Neural progenitor cell (in vitro differentiated cells): Measurements from ENCODE around the gene KIAA1217. TPM values are rescaled to one million over a fixed set of nuclear protein-coding genes. Genes with fewer than 3 reads are reported as not detected.

Experiments
- DNase-seq: peaks from one replicate; pipeline ENCODE4 v3.0.0-alpha.2; 2016; ENCODE audit warnings: low spot score
- H2AFZ ChIP-seq: fragments of 200-600 bp; sonication (generic); replicated peaks from 2 replicates; pipeline ENCODE4 v1.6.1; 2016; ENCODE audit warnings: antibody characterized with exemption
- H3F3A ChIP-seq: fragments of 200-600 bp; sonication (generic); 2 replicates; pipeline ENCODE4 v1.6.1; 2016; ENCODE audit warnings: antibody characterized with exemption, low read depth
- H3K27ac ChIP-seq: fragments of 200-600 bp; sonication (generic); 2 replicates; pipeline ENCODE4 v1.5.1; 2016; ENCODE audit warnings: mild to moderate bottlenecking
- H3K27me3 ChIP-seq: fragments of 200-600 bp; sonication (generic); 2 replicates; pipeline ENCODE4 v1.6.1; 2016; ENCODE audit warnings: mild to moderate bottlenecking, moderate library complexity
- H3K36me3 ChIP-seq: fragments of 200-600 bp; sonication (generic); 2 replicates; pipeline ENCODE4 v1.5.1; 2016
- H3K4me1 ChIP-seq: fragments of 200-600 bp; sonication (generic); 2 replicates; pipeline ENCODE4 v1.6.1; 2016; ENCODE audit warnings: mixed run types
- H3K4me2 ChIP-seq: fragments of 200-600 bp; sonication (generic); 2 replicates; pipeline ENCODE4 v1.6.1; 2016
- H3K4me3 ChIP-seq: fragments of 200-600 bp; sonication (generic); 2 replicates; pipeline ENCODE4 v1.5.1; 2016
- H3K79me2 ChIP-seq: fragments of 200-600 bp; sonication (generic); 2 replicates; pipeline ENCODE4 v1.6.1; 2016; ENCODE audit warnings: low read depth
- H3K9ac ChIP-seq: fragments of 200-600 bp; sonication (generic); 2 replicates; pipeline ENCODE4 v1.6.1; 2016
- H3K9me3 ChIP-seq: fragments of 200-600 bp; sonication (generic); 2 replicates; pipeline ENCODE4 v1.5.1; 2016; ENCODE audit warnings: low read depth
- H4K20me1 ChIP-seq: fragments of 200-600 bp; sonication (generic); 2 replicates; pipeline ENCODE4 v1.6.1; 2016; ENCODE audit warnings: low read depth
- H3K27ac Mint-ChIP-seq: 3 replicates; pipeline ENCODE4 v1.8.0; 2021; ENCODE audit warnings: mixed read lengths
- H3K27me3 Mint-ChIP-seq: 2 replicates; pipeline ENCODE4 v1.8.0; 2022; ENCODE audit warnings: low read depth, mild to moderate bottlenecking, inconsistent platforms, moderate library complexity, mixed read lengths; ENCODE audit not compliant: insufficient read depth
- H3K36me3 Mint-ChIP-seq: 3 replicates; pipeline ENCODE4 v1.8.0; 2021; ENCODE audit warnings: mixed read lengths
- H3K4me1 Mint-ChIP-seq: 3 replicates; pipeline ENCODE4 v1.8.0; 2021; ENCODE audit warnings: mixed read lengths
- H3K4me3 Mint-ChIP-seq: 3 replicates; pipeline ENCODE4 v1.8.0; 2021; ENCODE audit warnings: mild to moderate bottlenecking, moderate library complexity, mixed read lengths
- H3K9me3 Mint-ChIP-seq: 3 replicates; pipeline ENCODE4 v1.8.0; 2020; ENCODE audit warnings: mixed read lengths
- EZH2 ChIP-seq: fragments of 200-600 bp; sonication (generic); IDR thresholded peaks from 2 replicates; pipeline ENCODE4 v1.6.1; 2017; ENCODE audit warnings: antibody characterized with exemption, mild to moderate bottlenecking, moderate library complexity
- EZH2phosphoT487 ChIP-seq: fragments of 200-600 bp; sonication (generic); IDR thresholded peaks from 2 replicates; pipeline ENCODE4 v1.6.1; 2017; ENCODE audit warnings: antibody characterized with exemption
- total RNA-seq: library from RNA; depleted of rRNA; stranded (reverse); fragments of >200 nt; gene quantifications from 2 replicates; pipeline ENCODE4 v1.2.3, GENCODE V29; 2015; ENCODE audit warnings: low replicate concordance
- TF ChIP-seq, protein P1 (sequence below): fragments of 200-600 bp; sonication (generic); IDR thresholded peaks from 2 replicates; pipeline ENCODE4 v1.5.1; 2017; ENCODE audit warnings: antibody characterized with exemption, mild to moderate bottlenecking

Gene KIAA1217
- total RNA-seq, 1 donor from 2014 or later: 13.1 TPM

DNA sequence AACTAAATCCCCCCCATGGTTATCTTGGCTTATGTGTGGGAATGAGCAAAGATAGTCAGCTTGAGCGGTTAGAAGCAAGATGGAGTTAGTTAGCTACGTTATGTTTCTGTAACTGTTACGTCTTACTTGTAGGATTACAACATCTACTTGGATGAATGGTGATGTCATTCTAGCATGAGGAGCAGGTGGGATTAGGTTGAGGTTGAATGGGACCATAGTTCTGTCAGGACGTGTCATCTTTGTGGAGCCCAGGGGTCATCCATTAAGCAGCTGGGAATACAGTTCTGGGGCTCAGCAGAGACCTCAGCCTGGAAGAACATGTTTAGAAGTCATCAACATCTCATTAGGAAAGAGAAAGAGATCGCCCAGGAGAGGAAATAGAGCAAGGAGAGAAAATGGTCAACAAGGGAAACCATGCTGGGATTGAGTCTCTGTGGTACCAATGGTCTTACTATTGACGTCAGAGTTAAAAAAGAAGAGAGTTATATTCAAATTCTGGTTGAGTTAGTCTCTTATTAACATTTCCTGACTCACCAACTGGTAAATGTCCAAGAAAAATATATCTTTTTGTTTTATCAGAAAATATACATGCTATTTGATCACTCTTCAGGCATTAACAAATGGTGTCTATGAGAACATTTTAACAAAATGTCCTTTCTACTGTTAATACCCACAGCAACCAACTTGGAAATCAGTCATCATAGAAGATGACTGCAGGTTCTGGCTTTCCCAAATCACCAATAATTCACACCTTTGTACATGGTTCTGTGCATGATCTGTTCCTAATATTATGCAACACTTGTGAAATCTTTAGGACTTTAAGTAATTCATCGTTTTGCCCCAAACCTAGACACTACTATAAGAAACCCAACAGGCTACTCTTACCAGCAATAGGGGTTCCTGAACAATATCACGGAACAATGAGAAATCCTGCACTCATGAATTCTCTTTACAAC, 96.9 kb downstream of the KIAA1217 start:
- Histone ChIP-seq H3K36me3 (no peaks in the 10 kb centered on the region), H3F3A (peaks cover 5% of the 10 kb centered on the region), H2AFZ (no peak overlapping the region), H3K9ac (no peak overlapping the region), H4K20me1 (no peaks in the 10 kb centered on the region), H3K27me3 (no peaks in the 10 kb centered on the region), H3K79me2 (peaks cover 7% of the 10 kb centered on the region), H3K4me3 (no peak overlapping the region), H3K9me3 (no peaks in the 10 kb centered on the region), H3K27ac (no peak overlapping the region), H3K4me1 (peaks cover 29% of the 10 kb centered on the region), H3K4me2 (no peak overlapping the region)
- Mint-ChIP-seq H3K27ac (no peak overlapping the region), H3K9me3 (peaks cover 8% of the 10 kb centered on the region), H3K4me1 (peaks cover 25% of the 10 kb centered on the region), H3K36me3 (peaks cover 8% of the 10 kb centered on the region), H3K4me3 (no peak overlapping the region), H3K27me3 (no peaks in the 10 kb centered on the region)
- TF ChIP-seq, protein P1, sequence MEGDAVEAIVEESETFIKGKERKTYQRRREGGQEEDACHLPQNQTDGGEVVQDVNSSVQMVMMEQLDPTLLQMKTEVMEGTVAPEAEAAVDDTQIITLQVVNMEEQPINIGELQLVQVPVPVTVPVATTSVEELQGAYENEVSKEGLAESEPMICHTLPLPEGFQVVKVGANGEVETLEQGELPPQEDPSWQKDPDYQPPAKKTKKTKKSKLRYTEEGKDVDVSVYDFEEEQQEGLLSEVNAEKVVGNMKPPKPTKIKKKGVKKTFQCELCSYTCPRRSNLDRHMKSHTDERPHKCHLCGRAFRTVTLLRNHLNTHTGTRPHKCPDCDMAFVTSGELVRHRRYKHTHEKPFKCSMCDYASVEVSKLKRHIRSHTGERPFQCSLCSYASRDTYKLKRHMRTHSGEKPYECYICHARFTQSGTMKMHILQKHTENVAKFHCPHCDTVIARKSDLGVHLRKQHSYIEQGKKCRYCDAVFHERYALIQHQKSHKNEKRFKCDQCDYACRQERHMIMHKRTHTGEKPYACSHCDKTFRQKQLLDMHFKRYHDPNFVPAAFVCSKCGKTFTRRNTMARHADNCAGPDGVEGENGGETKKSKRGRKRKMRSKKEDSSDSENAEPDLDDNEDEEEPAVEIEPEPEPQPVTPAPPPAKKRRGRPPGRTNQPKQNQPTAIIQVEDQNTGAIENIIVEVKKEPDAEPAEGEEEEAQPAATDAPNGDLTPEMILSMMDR: no peak
- no peak for TF ChIP-seq EZH2phosphoT487
- TF ChIP-seq EZH2: no peak
- no peak for DNase-seq

- no peaks in the 10 kb centered on the region for H3K27me3 ChIP-seq
- H3K79me2 ChIP-seq: peaks cover 7% of the 10 kb centered on the region
- peak; percentile 8 for DNase-seq
- H3K9me3 ChIP-seq: no peaks in the 10 kb centered on the region
- peaks cover 30% of the 10 kb centered on the region for H3K4me1 Mint-ChIP-seq
- H2AFZ ChIP-seq: no peak overlapping the region
- H3K27me3 Mint-ChIP-seq: peaks cover under 1% of the 10 kb centered on the region
- no peak overlapping the region for H3K27ac ChIP-seq
- H3F3A ChIP-seq: peaks cover 7% of the 10 kb centered on the region
- H3K36me3 ChIP-seq: no peaks in the 10 kb centered on the region
- H3K36me3 Mint-ChIP-seq: peaks cover 12% of the 10 kb centered on the region
- H3K9me3 Mint-ChIP-seq: peaks cover 8% of the 10 kb centered on the region
- H3K27ac Mint-ChIP-seq: peak overlapping the region; percentile 30
- H4K20me1 ChIP-seq: no peaks in the 10 kb centered on the region
- peak overlapping the region; percentile 58 for H3K4me2 ChIP-seq
- no peak overlapping the region for H3K4me3 ChIP-seq
- H3K4me3 Mint-ChIP-seq: no peak overlapping the region
- no peak overlapping the region for H3K9ac ChIP-seq
- H3K4me1 ChIP-seq: peaks cover 32% of the 10 kb centered on the region
- no peak for TF ChIP-seq EZH2
- no peak for TF ChIP-seq EZH2phosphoT487
- TF ChIP-seq, protein P1: no peak
These were observed 97.6 kb downstream of the KIAA1217 start for GRCh38 chr10:24306507-24306875.

- Histone ChIP-seq H3F3A (peaks cover 11% of the 10 kb centered on the region), H3K9ac (no peak overlapping the region), H3K4me2 (peak overlapping the region; percentile 58), H3K79me2 (peaks cover 7% of the 10 kb centered on the region), H2AFZ (no peak overlapping the region), H3K4me3 (no peak overlapping the region), H3K4me1 (peaks cover 37% of the 10 kb centered on the region), H3K9me3 (no peaks in the 10 kb centered on the region), H3K36me3 (no peaks in the 10 kb centered on the region), H4K20me1 (no peaks in the 10 kb centered on the region), H3K27me3 (no peaks in the 10 kb centered on the region), H3K27ac (no peak overlapping the region)
- H3K9me3 Mint-ChIP-seq: peaks cover 8% of the 10 kb centered on the region
- H3K27ac Mint-ChIP-seq: no peak overlapping the region
- H3K27me3 Mint-ChIP-seq: peaks cover 5% of the 10 kb centered on the region
- no peak for DNase-seq
- no peak overlapping the region for H3K4me3 Mint-ChIP-seq
- peaks cover 36% of the 10 kb centered on the region for H3K4me1 Mint-ChIP-seq
- TF ChIP-seq, protein P1: no peak
- no peak for TF ChIP-seq EZH2
- no peak for TF ChIP-seq EZH2phosphoT487
- H3K36me3 Mint-ChIP-seq: peaks cover 14% of the 10 kb centered on the region
These were observed 98.2 kb downstream of the KIAA1217 start for GRCh38 chr10:24307116-24307515.
